Measurements from ENCODE around the gene ANKRD66.
"Not testable (repeated sequence)": the region's sequence is repeated elsewhere in the genome, so short reads cannot be mapped to it uniquely, and the experiment has no call there.

Gene ANKRD66

DNA sequence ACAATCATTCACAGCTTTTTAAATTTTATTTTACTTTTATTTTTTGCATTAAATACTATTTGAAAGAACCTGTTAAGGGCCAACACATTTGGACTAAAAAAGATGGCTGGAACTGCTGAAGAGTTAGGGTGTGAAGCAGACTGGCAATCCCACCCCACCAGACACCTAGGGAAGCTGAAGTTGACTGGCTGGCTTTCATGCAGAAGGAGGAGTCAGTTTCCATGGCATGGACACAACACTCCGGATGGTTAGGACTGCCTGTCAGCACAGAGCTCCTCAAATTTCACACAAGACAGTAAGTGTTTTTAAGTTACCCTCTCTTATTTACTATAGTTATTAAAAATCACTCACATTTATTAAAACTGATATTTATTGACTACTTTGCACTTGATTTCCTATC is at the start of gene ANKRD66:
TSS of gene ANKRD66 (plus strand) at position 238 of the 400 bp plus-strand sequence. CDS start 5,016 bp downstream, outside the sequence.
- DNase-seq = no peak

DNA sequence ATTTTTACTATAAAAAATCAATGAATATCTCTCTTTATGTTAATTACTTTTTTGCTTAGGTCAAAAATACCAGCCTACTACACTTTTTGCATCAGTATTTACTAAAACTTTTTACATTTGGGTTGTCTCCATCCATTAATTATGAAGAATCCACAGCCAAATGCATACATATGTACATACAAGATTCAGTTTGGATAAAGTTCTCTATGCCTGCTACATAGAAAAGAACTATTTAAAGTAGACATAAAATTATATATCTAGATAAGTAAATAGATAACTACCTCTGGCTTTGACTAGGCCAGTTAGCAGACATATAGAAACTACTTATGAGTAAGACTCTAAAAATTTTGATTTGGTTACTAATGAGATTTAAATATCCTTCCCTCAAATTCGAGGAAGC is 46.8 kb upstream of the ANKRD66 start:
- no peak for DNase-seq

DNA sequence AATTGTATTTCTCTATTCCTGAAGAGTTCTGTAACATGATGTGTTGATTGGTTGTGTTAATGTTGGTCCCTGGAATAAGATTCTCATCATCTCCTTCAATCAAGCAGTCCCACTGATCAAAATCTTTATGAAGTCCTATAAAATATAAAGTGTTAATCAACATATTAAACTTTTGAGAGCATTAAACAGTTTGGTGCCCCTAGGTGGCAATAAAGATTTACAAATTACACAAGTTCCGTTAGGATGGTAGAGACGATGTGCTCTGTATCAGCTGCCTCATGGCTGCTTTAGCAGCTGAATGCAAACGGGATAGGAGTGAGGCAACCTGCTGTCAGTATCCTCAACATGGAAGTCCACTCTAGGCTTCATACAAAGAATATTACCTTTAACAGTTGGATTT is 42.2 kb upstream of the ANKRD66 start:
- peak; percentile 42 for DNase-seq

DNA sequence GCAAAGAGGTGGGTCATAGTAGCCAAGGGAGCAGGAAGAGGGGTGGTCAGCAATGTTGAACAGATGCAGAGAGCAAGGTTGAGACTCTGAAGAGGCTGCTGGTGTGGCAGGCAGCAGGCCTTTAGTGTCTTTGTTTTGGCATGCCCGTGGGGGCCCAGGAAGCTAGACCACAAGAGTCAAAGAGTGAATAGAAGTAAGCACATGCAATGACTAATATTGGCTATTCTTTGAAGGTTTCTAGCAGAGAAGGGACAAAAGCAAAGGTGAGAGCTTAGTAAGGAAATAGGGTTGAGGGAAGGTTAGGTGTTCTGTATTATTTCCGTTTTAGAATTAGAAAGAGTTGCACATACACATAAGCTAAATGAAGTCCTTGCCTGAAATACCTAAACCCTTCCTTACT is 40.3 kb upstream of the ANKRD66 start:
- no peak for DNase-seq

DNA sequence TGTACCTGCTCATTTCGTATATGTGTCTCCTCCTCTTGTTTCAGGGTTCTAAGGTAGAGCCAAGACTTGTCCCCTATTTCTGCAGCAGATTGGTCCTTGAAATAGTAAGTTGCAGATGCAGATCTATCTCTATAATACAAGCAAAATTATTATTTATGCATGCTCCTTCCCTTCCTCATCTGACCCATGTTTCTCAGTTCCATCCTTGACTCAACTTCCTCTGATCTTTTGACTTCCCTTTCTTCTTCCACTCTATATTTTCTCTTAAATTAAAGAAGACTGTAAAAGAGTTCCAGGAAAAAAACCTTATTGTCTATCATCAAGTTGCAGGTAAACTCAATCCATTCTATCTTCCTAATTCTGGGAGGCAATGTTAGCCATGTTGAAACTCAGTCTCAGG is 35.2 kb upstream of the ANKRD66 start:
- DNase-seq = no peak

DNA sequence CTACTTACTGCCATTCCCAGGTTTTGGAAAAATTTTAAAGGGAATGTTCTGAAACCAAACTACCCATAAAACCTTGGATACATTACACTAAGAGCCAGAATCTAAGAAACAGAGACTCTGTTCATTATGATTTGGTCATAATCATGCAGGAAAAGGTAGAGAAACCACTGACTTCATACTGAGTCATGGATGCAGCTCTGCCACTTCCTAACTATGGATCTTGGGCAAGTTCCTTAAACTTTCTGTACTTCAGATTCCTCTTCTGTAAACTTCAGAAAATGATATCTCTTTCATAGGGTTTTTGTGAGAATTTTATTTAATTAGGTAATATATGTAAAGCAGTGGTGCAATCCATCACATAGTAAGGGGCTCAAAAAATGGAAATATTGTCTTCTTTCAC is 31.6 kb upstream of the ANKRD66 start:
- DNase-seq = peak; percentile 16

DNA sequence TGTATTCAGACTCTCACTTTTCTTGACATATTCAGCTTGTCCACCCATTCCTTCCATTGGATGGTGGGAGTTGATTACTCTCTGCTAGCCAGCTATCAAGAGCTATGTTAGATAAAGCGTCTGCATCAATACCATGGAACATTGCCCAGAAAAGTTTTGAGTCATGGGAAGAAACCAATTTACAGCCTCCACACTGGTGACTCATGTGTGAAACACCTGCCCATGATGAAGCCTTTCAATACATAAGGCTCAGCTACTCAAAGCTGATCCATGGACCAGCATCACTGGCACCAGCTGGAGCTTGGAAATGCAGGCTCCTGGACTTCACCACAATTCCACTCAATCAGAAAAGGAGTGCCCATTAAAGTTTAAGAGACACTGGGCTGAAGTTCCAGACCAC is 27.6 kb upstream of the ANKRD66 start:
- DNase-seq = peak; percentile 84

DNA sequence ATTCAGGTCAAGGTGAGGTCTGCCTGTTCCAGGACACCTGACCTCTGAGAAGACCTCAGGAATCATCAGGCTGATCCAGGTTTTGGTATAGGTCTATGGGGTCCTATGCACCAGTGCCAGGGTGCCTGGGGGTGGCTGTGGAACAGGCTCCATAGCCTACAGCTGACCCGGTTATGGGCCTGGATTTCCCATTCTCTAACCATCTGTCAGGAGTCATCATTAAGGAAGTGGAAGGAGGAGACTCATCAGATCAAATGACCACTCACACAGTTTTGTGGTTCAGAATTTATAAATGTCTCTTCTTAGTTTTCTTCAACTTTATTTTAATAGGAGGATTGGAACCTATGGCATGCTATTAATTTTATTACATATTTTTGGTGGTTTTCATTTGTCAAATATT is 26.3 kb upstream of the ANKRD66 start:
- no peak for DNase-seq

DNA sequence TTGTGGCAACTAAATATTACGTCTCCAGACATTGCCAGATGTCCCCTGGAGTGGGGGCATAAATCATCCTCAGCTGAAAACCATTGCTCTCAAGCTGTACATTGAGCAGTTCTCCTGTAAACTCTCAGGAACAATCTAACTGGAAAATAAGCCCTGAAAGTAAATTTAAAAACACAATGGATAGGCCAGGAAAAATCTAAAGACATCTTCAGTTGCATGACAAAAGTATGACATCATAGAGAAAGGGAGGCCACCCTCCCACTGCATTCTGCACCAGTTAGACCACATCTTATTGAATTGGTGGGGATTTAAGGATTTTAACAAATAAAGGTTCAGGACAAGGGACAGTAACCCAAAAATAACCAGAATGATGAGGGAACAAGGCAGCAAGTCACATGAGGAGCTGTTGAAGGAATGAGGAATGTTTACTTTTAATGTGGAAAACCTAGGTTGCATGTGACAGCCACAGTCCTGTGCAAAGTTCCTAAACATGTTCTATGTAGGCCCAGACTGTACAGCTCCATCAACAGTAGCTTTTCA is 16.9 kb upstream of the ANKRD66 start:
- DNase-seq = peak; percentile 3

DNA sequence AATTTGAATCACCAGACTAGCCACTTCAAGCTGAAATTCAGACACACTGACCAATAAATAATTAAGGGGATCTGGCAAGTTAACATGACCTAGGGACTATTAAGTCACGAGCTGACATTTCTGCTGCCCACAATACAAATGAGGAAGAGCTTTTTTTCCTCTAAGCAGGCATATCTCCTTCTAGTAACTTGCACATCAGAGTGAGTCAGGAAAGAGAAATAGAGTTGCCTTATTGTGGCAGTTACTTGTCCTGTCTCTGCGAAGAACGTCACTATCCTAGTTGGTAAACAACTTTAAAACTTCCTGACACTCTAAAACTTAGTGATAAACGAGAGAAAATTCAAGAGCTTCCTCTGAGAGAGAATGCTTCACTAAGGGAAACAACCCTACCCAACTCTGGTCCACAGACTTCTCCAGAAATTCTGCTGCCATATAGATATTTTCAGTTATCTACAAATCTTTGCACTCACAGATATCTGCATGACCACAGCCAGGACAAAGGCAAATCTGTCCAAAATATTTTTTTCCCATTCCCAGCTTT is 15.7 kb upstream of the ANKRD66 start:
- DNase-seq = no peak

DNA sequence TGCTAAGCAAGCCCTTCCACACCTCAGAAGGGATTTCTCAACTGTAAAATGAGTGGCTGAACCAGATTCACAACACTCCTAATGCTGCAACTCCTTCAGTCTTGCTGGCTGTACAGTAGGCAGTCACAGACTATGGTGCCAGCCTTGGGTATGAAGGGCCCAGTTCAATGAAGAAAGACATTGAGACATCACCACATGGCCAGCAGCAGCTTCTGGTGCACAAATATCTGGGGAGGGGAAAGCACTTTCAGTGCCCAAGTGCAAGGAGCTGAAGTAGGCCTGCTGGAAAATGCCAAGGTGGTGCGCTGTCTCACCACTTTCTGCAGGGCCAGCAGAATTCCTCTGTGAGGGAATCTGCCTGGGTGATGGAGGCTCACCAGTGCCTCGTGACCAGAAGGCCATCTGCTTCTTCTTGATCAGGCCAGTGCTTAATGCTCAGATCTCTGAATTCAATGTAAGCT is 13.4 kb upstream of the ANKRD66 start:
- no peak for DNase-seq

DNA sequence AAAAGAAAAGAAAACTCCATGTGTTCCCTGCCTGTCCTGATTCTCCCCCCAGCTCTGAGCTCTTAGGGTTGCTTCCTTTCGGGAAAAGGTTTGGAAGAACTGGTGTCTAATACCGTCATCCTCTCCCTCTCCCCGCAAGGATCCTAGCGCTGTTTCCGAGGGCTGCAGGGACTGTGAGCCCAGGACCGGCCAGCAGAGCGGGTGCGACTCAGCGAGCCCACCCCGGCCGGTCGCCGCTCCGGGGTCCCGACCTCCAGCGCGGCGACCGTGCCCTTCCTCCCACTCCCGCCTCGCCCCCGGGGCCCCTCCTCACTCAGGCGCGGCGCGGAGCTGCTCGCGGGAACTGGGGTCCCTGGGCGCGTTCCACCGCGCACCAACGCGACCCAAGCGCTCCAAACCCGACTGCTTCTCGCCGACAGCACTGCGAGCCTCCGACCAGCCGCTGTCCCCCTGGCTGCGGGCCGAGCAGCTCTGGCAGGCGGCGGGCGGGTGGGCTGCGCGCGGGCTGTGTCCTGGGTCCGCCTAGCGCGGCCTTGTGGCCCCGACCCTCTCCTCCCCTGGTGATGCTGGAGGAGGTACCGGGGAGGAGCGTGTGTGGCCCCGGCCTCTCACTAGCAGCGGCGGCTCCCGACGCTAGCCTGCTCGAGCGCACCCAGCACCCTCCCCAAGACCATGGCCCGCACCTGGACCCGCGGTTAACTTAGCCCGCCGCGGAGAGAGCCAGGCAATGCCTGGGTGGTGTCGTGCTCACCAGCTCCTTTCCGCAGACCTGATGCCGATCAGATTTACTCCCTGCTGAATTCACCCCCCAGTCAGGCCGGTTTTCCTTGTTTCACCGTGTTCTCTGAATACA is 11.6 kb upstream of the ANKRD66 start, which contains the start of gene PLA2G7:
TSS of gene PLA2G7 (minus strand) at position 509 of the 853 bp plus-strand sequence. CDS start 12,484 bp downstream, outside the sequence.
- peak; percentile 6 for DNase-seq

DNA sequence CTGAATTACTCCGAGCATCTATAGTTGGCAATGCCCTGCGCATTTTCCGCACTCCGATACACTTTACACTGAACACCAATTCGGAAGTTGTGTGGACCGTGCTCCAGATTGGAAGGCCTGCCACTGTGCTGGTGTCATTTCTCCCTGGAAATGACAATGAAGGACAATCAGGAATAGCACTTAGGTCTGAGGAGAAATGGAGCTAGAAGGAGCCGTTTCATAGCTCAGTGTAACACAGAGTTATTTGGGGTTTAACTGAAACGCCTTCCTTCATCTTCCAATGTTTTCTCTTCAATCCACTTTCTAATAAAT is 11.1 kb upstream of the ANKRD66 start:
- DNase-seq = no peak

DNA sequence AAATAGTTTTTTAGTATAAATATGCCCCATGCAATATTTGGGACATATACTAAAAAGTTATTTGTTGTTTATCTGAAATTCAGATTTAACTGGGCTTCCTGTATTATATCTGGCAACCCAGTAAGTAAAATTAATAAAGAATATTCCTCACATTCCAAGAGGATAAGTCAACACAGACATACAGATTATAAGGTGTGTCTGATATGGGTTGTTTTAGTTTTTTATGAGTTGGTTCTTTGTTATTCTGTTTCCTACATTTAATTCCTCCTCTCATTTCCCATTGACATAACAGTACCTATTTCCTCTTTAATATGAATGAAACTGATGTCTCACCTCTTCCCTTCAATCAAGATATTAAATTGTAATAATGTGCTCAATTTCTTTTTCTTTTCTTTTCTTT is 9.8 kb upstream of the ANKRD66 start:
- DNase-seq = no peak

DNA sequence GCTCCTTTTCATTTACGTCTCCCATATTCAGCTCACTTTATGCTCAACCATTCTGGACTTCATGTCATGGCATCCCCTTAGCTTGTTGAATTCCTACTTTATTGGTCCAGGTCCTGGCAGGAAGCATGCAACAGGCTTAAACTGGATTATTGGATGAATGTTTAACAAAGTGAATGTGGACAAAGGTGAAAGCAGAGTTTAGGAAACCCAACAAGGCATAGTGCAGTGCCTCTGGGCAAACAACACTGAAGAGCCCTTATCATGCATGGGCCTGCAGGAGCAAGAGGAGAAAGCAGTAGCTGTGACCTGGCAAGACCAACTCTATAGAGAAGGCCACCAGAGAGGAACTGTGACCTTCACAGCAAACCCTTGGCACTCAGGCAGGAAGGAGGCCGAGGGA is 5.3 kb upstream of the ANKRD66 start:
- DNase-seq = no peak

DNA sequence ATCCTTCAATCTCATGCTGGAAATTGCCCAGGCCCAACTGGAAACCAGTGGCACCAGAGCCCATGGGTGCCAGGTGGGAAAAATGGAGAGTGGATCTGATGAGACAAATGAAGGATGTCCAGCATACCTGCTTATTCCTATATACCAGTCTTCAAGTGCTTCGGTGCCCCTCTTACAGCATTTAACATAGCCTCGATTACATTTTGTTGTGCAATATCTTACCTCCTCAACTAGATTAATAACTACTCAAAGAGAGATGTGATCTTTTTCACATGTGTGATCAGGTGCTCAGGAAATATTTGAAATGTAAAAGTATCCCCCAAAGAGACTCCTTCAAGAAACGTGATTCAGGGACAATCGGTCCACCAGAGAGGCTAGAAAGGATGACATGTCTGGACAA is 4.8 kb upstream of the ANKRD66 start:
- DNase-seq = no peak

DNA sequence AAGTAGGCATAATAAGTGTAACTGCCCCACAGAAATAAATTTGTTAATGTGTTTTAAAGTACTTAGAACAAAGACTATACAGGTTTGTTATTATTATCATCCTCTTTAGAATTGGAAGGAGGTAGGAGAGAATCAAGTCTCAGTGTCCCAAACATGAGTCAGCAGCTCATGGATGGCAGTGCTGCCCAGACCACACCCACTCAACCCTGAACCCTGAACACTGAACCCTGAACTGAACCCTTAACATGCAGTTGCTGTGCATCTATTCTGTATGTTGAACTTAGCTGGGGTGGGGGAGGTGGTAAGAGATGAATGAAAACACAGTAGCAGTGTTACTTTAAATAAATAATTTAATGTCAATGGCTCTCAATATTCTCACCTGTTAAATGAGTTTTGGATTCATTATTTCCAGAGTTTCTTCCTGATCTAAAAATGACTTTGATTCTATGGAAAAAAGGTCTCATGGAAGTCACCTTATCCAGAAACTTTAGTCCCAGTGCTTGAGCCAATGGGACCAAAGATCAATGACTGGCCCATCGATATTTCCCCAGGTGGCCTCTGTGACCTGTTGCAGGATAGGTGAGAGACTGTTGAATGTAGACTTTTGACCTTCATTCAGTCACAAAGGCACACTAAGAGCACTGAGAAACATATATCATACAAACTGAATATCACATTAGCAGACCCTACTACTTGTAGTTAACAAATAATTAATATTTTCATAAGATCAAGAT is 3.1 kb upstream of the ANKRD66 start:
- DNase-seq = no peak

DNA sequence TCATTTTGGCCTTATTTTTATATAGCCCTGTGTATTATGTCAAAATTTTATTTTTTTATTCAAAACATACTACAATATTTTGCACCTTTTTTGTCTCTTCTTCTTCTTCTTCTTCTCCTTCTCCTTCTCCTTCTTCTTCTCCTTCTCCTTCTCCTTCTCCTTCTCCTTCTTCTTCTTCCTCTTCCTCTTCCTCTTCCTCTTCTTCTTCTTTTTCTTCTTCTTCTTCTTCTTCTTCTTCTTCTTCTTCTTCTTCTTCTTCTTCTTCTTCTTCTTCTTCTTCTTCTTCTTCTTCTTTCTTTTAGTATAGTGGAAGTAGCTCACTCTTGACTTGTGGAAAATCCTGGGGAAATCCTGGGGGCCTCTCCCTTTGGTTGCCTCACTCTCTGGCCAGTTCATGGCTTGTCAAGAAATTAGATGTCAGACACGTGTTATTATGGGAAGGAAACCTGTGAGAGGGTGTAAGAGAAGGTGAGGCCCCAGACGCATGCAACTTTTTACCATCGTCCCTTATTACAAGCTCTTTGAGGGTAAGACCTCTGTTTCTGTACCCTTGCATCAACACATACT is 2.5 kb upstream of the ANKRD66 start:
- not testable (repeated sequence) for DNase-seq

DNA sequence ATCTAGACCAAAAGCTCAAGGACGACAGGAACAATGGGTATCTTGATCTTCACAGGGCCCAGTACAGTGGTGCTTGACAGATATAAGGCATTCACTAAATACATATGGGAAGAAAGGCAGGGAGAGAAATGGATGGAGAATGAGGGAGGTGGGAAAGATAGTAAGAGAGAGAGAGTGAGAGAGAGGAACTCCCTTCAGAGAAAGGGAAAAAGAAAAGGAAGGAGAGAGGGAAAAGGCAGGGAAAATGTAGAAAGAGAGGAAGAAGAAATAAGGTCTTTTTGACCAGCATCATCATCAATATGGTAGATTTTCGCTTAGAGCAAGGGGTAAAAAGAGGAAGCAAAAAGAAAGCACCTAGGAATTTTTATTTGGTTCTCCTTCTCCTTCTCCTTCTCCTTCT is 760 bp upstream of the ANKRD66 start:
- DNase-seq = no peak

DNA sequence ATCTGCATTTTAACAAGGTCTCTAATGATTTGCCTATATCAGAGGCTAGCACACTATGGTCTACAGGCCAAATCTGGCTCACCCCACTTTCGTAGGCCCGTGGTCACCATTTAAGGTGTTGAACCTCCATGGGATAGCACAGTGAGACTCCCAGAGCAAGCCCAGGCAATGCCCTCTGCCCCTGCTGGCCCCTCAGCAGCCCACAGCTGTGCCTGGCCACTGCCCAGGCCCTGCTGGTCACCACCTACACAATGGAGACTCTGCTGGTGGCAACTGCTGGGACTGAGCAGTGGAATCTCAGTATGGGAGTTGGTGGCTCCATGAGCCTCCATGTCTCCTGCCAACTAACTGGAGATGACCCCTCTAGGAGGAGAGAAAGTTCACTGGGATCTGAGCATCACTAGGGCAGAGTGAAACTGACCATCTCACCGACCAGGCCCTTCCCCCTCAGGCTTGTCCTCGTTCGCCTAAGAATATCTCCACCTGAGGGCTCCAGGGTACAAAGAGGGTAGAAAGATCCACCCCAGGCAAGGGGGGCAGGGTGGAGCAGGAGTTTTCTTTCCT is 2.3 kb downstream of the ANKRD66 start:
- no peak for DNase-seq

DNA sequence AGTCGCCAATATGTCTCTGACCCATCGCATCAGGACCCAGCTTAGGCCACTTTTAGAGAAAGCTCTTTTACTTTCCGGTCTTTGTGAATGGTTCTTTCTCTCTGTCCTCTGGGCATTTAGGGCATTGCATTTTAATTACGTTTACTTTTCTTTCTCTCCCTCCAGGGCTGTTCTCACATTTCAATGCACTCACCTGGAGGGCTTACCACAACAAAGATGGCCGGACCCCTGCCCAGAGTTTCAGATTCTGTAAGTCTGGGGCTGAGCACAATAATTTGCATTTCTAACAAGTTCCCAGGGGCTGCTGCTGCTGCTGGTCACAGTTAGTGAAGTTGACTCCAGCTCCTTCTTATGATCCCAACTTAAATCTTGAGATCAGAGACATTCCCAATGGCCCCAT is 3.0 kb downstream of the ANKRD66 start:
- DNase-seq = no peak

DNA sequence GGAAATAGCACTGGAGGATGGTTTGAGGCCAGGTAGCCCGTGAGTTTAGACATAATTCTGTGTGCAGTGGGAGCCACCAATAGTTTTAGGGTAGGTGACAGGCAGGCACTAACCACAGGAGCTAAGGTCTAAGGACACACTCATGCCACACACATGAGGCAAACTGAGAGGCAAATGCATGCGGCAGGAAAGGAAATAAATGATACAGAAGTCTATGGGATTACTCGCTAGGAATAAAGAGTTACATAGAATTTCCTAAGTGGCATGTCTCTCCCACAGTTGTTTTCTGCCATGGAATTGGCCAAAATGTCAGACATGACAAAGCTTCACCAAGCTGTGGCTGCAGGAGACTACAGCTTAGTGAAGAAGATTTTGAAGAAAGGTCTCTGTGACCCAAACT is 4.9 kb downstream of the ANKRD66 start:
- DNase-seq = no peak

DNA sequence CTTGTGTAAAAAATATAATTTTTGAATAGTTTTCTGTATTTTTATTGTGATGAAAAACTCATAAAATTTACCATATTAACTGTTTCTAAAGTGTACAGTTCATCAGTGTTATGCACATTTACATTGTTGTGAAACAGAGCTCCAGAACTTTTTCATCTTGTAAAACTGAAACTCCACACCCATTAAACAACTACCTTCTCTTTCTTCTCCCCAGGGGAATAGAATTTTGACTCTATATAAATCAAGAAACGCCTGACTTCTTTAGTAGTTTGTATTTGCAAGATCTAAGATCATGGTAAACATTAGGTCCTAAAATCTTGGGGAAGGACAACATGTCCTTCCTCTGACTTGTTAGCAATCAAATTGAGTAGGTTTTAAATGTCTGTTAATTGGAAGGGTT is 9.1 kb downstream of the ANKRD66 start:
- no peak for DNase-seq
